Caco-2 (cell line): ENCODE results near the gene PLXNB2. TPM values are rescaled to one million over a fixed set of nuclear protein-coding genes. Genes with fewer than 3 reads are reported as not detected.

Source experiments
- BruUV-seq: library from RNA; stranded (reverse); fragments of 400-500 nt; replicated peaks from 2 replicates; lab custom pipeline; 2021; lab: Mats Ljungman, UMichigan
- CTCF ChIA-PET: fragments of 300-600 bp; sonication (Branson Sonifier 250); formaldehyde crosslinking; loops from one replicate; lab custom pipeline; 2022; ENCODE audit warnings: antibody characterized with exemption; lab: Charles Lee
- POLR2A ChIA-PET: fragments of 300-600 bp; sonication (Branson Sonifier 250); formaldehyde crosslinking; loops from one replicate; lab custom pipeline; 2022; ENCODE audit warnings: antibody characterized with exemption; lab: Charles Lee
- DNase-seq, 2 experiments: peaks; one replicate each; pipeline versions ENCODE4 v3.0.0 to v3.0.0-alpha.2; 2020 to 2022
- H3K27me3 ChIP-seq: replicated peaks from 2 replicates; pipeline ENCODE4 v1.6.0; 2011; ENCODE audit warnings: low read length; ENCODE audit not compliant: control insufficient read depth, insufficient read depth
- H3K36me3 ChIP-seq: 2 replicates; pipeline ENCODE4 v1.5.1; 2011; ENCODE audit warnings: low read length; ENCODE audit not compliant: control insufficient read depth, insufficient read depth
- H3K4me1 ChIP-seq: fragments of 250-450 bp; sonication (Bioruptor Pico); 2 replicates; pipeline ENCODE4 v1.5.1; 2020; ENCODE audit warnings: mild to moderate bottlenecking
- H3K4me3 ChIP-seq: 2 replicates; pipeline ENCODE4 v1.5.1; 2011; ENCODE audit warnings: low read depth, mild to moderate bottlenecking, control low read depth, low read length
- H3K9me3 ChIP-seq: fragments of 250-450 bp; sonication (Bioruptor Pico); 2 replicates; pipeline ENCODE4 v1.5.1; 2020; ENCODE audit warnings: mild to moderate bottlenecking, moderate library complexity
- H3K27ac Mint-ChIP-seq: one replicate; pipeline ENCODE4 v1.8.0; 2022; ENCODE audit warnings: mixed read lengths; ENCODE audit not compliant: unreplicated experiment
- H3K27me3 Mint-ChIP-seq: one replicate; pipeline ENCODE4 v1.8.0; 2022; ENCODE audit warnings: mixed read lengths; ENCODE audit not compliant: insufficient read depth, unreplicated experiment
- H3K36me3 Mint-ChIP-seq: one replicate; pipeline ENCODE4 v1.8.0; 2022; ENCODE audit warnings: mild to moderate bottlenecking, mixed read lengths; ENCODE audit not compliant: insufficient read depth, unreplicated experiment
- H3K4me1 Mint-ChIP-seq: one replicate; pipeline ENCODE4 v1.8.0; 2022; ENCODE audit warnings: low read depth, mixed read lengths; ENCODE audit not compliant: unreplicated experiment
- H3K4me3 Mint-ChIP-seq: one replicate; pipeline ENCODE4 v1.8.0; 2022; ENCODE audit warnings: mild to moderate bottlenecking, moderate library complexity, mixed read lengths; ENCODE audit not compliant: unreplicated experiment
- H3K9me3 Mint-ChIP-seq: one replicate; pipeline ENCODE4 v1.8.0; 2022; ENCODE audit warnings: mixed read lengths; ENCODE audit not compliant: unreplicated experiment
- intact Hi-C: fragments of 100-400 bp; cut with micrococcal nuclease; formaldehyde crosslinking; loops from one replicate; pipeline ENCODE4 v1.10.0; 2022; ENCODE audit not compliant: unreplicated experiment
- total RNA-seq: library from RNA; stranded (reverse); gene quantifications from 2 replicates; pipeline ENCODE4 v1.2.3, GENCODE V29; 2022
- TF ChIP-seq, protein P1 (sequence below), 2 experiments: fragments of 200-600 bp in 1 of 2; IDR thresholded peaks; 1 replicate in 1 of 2; 2 replicates in 1 of 2; pipeline versions ENCODE4 v1.5.1 to v1.8.0; 2011 to 2022; ENCODE audit warnings: antibody characterized with exemption in 1 of 2, control low read depth in 1 of 2, inconsistent platforms in 1 of 2, low read depth in 1 of 2, low read length in 1 of 2, mild to moderate bottlenecking in 1 of 2, moderate library complexity in 1 of 2; ENCODE audit not compliant: insufficient read depth in 1 of 2, severe bottlenecking in 1 of 2, unreplicated experiment in 1 of 2

PLXNB2 gene
- total RNA-seq, 1 experiment from 2014 or later: 260 TPM

GRCh38 chr22:50284479-50284878, 23.0 kb downstream of the PLXNB2 start:
- ChIA-PET POLR2A (interaction anchor here (0.5 kb wide), 1 partner anchor 9 kb away, joined by 6 read pairs; no protein-coding TSS in a partner anchor), CTCF (no interaction called here)
- Histone ChIP-seq H3K27me3 (no peaks in the 10 kb centered on the region), H3K9me3 (no peaks in the 10 kb centered on the region), H3K36me3 (peaks cover 10% of the 10 kb centered on the region), H3K4me3 (no peak overlapping the region), H3K4me1 (peaks cover 18% of the 10 kb centered on the region)
- Mint-ChIP-seq H3K27ac (peak overlapping the region; percentile 81), H3K36me3 (peaks cover 53% of the 10 kb centered on the region), H3K9me3 (no peaks in the 10 kb centered on the region), H3K4me3 (no peak overlapping the region), H3K4me1 (no peaks in the 10 kb centered on the region), H3K27me3 (no peaks in the 10 kb centered on the region)
- BruUV-seq: no TSS peak
- TF ChIP-seq, protein P1, sequence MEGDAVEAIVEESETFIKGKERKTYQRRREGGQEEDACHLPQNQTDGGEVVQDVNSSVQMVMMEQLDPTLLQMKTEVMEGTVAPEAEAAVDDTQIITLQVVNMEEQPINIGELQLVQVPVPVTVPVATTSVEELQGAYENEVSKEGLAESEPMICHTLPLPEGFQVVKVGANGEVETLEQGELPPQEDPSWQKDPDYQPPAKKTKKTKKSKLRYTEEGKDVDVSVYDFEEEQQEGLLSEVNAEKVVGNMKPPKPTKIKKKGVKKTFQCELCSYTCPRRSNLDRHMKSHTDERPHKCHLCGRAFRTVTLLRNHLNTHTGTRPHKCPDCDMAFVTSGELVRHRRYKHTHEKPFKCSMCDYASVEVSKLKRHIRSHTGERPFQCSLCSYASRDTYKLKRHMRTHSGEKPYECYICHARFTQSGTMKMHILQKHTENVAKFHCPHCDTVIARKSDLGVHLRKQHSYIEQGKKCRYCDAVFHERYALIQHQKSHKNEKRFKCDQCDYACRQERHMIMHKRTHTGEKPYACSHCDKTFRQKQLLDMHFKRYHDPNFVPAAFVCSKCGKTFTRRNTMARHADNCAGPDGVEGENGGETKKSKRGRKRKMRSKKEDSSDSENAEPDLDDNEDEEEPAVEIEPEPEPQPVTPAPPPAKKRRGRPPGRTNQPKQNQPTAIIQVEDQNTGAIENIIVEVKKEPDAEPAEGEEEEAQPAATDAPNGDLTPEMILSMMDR (IDR thresholded peaks at IDR 0.05; ENCODE audit: insufficient read depth in 1 of 2, low read depth in 1 of 2, low read length in 1 of 2, severe bottlenecking in 1 of 2, unreplicated experiment in 1 of 2): no peak
- no peak for DNase-seq
- intact Hi-C loops: no loop called here

DNA sequence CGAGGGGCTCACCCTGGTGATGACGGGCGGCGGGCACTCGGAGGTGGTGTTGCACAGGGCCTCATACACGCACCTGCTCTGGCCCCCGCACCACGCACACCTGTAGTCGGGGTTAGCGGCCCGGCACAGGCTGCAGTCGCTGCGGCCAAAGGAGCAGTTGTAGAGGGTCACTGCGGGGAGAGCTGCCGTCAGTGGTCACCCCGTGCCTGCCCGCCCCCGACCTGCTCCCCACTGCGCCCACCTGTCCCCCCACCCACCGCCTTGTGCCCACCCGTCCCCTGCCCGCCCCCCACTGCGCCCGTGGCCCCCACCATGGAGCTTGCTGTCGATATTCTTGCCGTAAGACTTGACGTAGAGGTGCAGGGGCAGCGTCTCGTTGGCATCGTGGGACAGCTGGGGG, 23.6 kb downstream of the PLXNB2 start:
- Mint-ChIP-seq H3K36me3 (peaks cover 60% of the 10 kb centered on the region), H3K4me3 (no peak overlapping the region), H3K27ac (peak overlapping the region; percentile 69), H3K9me3 (no peaks in the 10 kb centered on the region), H3K27me3 (no peaks in the 10 kb centered on the region), H3K4me1 (no peaks in the 10 kb centered on the region)
- Histone ChIP-seq H3K27me3 (no peaks in the 10 kb centered on the region), H3K4me1 (peaks cover 18% of the 10 kb centered on the region), H3K36me3 (peaks cover 11% of the 10 kb centered on the region), H3K9me3 (no peaks in the 10 kb centered on the region), H3K4me3 (no peak overlapping the region)
- no TSS peak for BruUV-seq
- intact Hi-C loops: no loop called here
- CTCF ChIA-PET: no interaction called here
- TF ChIP-seq, protein P1 (IDR thresholded peaks at IDR 0.05; ENCODE audit: insufficient read depth in 1 of 2, low read depth in 1 of 2, low read length in 1 of 2, severe bottlenecking in 1 of 2, unreplicated experiment in 1 of 2): no peak
- no peak for DNase-seq
- POLR2A ChIA-PET: no interaction called here

GRCh38 chr22:50282361-50283155, 24.9 kb downstream of the PLXNB2 start:
- ChIA-PET POLR2A (interaction anchor here (0.6 kb wide), 2 partner anchors 11 to 30 kb away, joined by 3 to 4 read pairs; no protein-coding TSS in a partner anchor), CTCF (interaction anchor here (0.8 kb wide), 1 partner anchor 9 kb away, joined by 4 read pairs; no protein-coding TSS in a partner anchor)
- H3K36me3 Mint-ChIP-seq: peaks cover 61% of the 10 kb centered on the region
- peak overlapping the region; percentile 69 for H3K27ac Mint-ChIP-seq
- no peaks in the 10 kb centered on the region for H3K27me3 Mint-ChIP-seq
- no TSS peak for BruUV-seq
- no peaks in the 10 kb centered on the region for H3K9me3 Mint-ChIP-seq
- H3K36me3 ChIP-seq: peaks cover 13% of the 10 kb centered on the region
- H3K4me3 ChIP-seq: no peak overlapping the region
- TF ChIP-seq, protein P1 (IDR thresholded peaks at IDR 0.05; ENCODE audit: insufficient read depth in 1 of 2, low read depth in 1 of 2, low read length in 1 of 2, severe bottlenecking in 1 of 2, unreplicated experiment in 1 of 2): no peak
- H3K9me3 ChIP-seq: no peaks in the 10 kb centered on the region
- peak overlapping the region; percentile 55 for H3K4me3 Mint-ChIP-seq
- no peaks in the 10 kb centered on the region for H3K27me3 ChIP-seq
- DNase-seq: peak; percentile 81 to 85
- intact Hi-C loops: no loop called here
- no peaks in the 10 kb centered on the region for H3K4me1 Mint-ChIP-seq
- peaks cover 18% of the 10 kb centered on the region for H3K4me1 ChIP-seq
